Stomach (tissue), 19 donors: ENCODE results near the gene CSN2. TPM values are rescaled to one million over a fixed set of nuclear protein-coding genes. Genes with fewer than 3 reads are reported as not detected.

Experiments used
- DNase-seq, 2 donors: peaks; one replicate each; pipeline versions ENCODE4 v3.0.0 to v3.0.0-alpha.2; 2013 to 2019
- H3K27ac ChIP-seq, 5 donors: fragments of 200-600 bp in 4 of 5; sonication (generic) in 4 of 5; one replicate each; pipeline ENCODE4 v1.5.1; 2013 to 2019; ENCODE audit warnings: mild to moderate bottlenecking in 1 of 5, moderate library complexity in 1 of 5
- H3K27me3 ChIP-seq, 3 donors: fragments of 200-600 bp; sonication (generic); one replicate each; pipeline ENCODE4 v1.5.1; 2017 to 2019; ENCODE audit warnings: mixed run types in 1 of 3
- H3K36me3 ChIP-seq, 4 donors: fragments of 200-600 bp; sonication (generic); 1 replicate in 3 of 4; 2 replicates in 1 of 4; pipeline ENCODE4 v1.5.1; 2016 to 2019
- H3K4me1 ChIP-seq, 4 donors: fragments of 200-600 bp; sonication (generic); one replicate each; pipeline ENCODE4 v1.5.1; 2016 to 2019
- H3K4me3 ChIP-seq, 4 donors: fragments of 200-600 bp; sonication (generic) in 3 of 4; one replicate each; pipeline ENCODE4 v1.5.1; 2016 to 2019; ENCODE audit warnings: mild to moderate bottlenecking in 1 of 4
- H3K9me3 ChIP-seq, 4 donors: fragments of 200-600 bp; sonication (generic); one replicate each; pipeline ENCODE4 v1.5.1; 2016 to 2019
- CTCF ChIP-seq, 7 experiments: fragments of 450-650 bp in 4 of 7; fragments of 200-600 bp in 3 of 7; sonication (generic) in 3 of 7; IDR thresholded peaks; one replicate each; pipeline ENCODE4 v1.5.1; 2016 to 2019; ENCODE audit warnings: antibody characterized with exemption in 7 of 7, control low read depth in 2 of 7, mild to moderate bottlenecking in 1 of 7
- EP300 ChIP-seq: sonication (generic); formaldehyde crosslinking; IDR thresholded peaks from one replicate; pipeline ENCODE4 v1.6.1; 2017; ENCODE audit warnings: antibody characterized with exemption
- POLR2A ChIP-seq, 4 donors: fragments of 450-650 bp; IDR thresholded peaks; one replicate each; pipeline ENCODE4 v1.6.1; 2016; ENCODE audit warnings: antibody characterized with exemption in 4 of 4, control low read depth in 2 of 4, mild to moderate bottlenecking in 1 of 4, moderate library complexity in 1 of 4
- POLR2AphosphoS5 ChIP-seq, 3 donors: sonication (generic); formaldehyde crosslinking; IDR thresholded peaks; one replicate each; pipeline ENCODE4 v1.6.1; 2016; ENCODE audit warnings: antibody characterized with exemption in 3 of 3
- WGBS, 5 donors: extraction: QIAGEN DNeasy Blood & Tissue Kit in 3 of 5; methylation state at CpG; one replicate each; pipeline versions ENCODE4 v1.1.5 to v1.1.7; 2013 to 2018; 5-methylcytosine and 5-hydroxymethylcytosine counted together
- intact Hi-C: fragments of 100-400 bp; cut with DNase I; formaldehyde crosslinking; loops from one replicate; pipeline ENCODE4 v1.15.1; 2023; ENCODE audit warnings: low total_unique reads
- long read RNA-seq, 10 donors: transcript quantifications; one replicate each; lab custom pipeline, GENCODE V29; 2026
- polyA plus RNA-seq, 3 donors: library from polyadenylated mRNA; stranded (reverse); fragments of 200-250 nt; gene quantifications; one replicate each; pipeline ENCODE4 v1.2.3, GENCODE V29; 2013
- total RNA-seq, 5 donors: library from RNA; depleted of rRNA; stranded (reverse); fragments of >200 nt; gene quantifications; one replicate each; pipeline versions ENCODE4 v1.1.0 to v1.2.3, GENCODE V29; 2014 to 2016
- donor health status: healthy with polysubstance abuse.
- donor health status: Bipolar disorder and iron deficiency.
- donor health status: healthy.

The CSN2 gene
- total RNA-seq (not detected), polyA plus RNA-seq (not detected)
- long read RNA-seq, donor 1 = 0 reads
- long read RNA-seq, donor 2 = 0 reads
- long read RNA-seq, donor 3 = 0 reads
- long read RNA-seq, donor 4 = 0 reads
- long read RNA-seq, donor 5 = 0 reads
- long read RNA-seq, donor 6 = 0 reads
- long read RNA-seq, donor 7 = 0 reads
- long read RNA-seq, donor 8 = 0 reads
- long read RNA-seq, donor 9 = 0 reads
- long read RNA-seq, donor 10 = 0 reads

- no peak within 1 kb of the TSS for H3K4me3 ChIP-seq
- H3K4me1 ChIP-seq = no peaks in the 10 kb centered on the region
- 90 to 93% (median 91%) methylated on average over 2 of the region's 2 CpGs for WGBS, 5 donors
- no peak within 1 kb of the TSS for H3K27ac ChIP-seq
- no peaks in the 10 kb centered on the region for H3K36me3 ChIP-seq
- intact Hi-C loops = no loop called here
- DNase-seq = no peak
- H3K9me3 ChIP-seq = no peaks in the 10 kb centered on the region
- H3K27me3 ChIP-seq = no peaks in the 10 kb centered on the region
- TF ChIP-seq POLR2A (IDR thresholded peaks at IDR 0.05) (no peak), POLR2AphosphoS5 (IDR thresholded peaks at IDR 0.05) (no peak), EP300 (no peak), CTCF (IDR thresholded peaks at IDR 0.05) (no peak)
Measured at GRCh38 chr4:69965628-69966027, at the start of gene CSN2. CSN2 (minus strand) TSS chr4:69965728; CDS start chr4:69960995, 4,733 bp downstream.

GRCh38 chr4:70008771-70009170, 43.2 kb upstream of the CSN2 start:
- Histone ChIP-seq H3K27ac (no peak overlapping the region), H3K36me3 (no peaks in the 10 kb centered on the region), H3K4me1 (no peaks in the 10 kb centered on the region), H3K4me3 (no peak overlapping the region), H3K9me3 (peaks cover 0 to 7% (median 0%) of the 10 kb centered on the region in 4 donors), H3K27me3 (no peaks in the 10 kb centered on the region)
- intact Hi-C loops = no loop called here
- DNase-seq = no peak
- TF ChIP-seq POLR2A (IDR thresholded peaks at IDR 0.05) (no peak), POLR2AphosphoS5 (IDR thresholded peaks at IDR 0.05) (no peak), EP300 (no peak), CTCF (IDR thresholded peaks at IDR 0.05) (no peak)
- 50 to 66% (median 55%) methylated on average over 3 of the region's 3 CpGs for WGBS, 5 donors

GRCh38 chr4:70002507-70002906, 37.0 kb upstream of the CSN2 start:
- Histone ChIP-seq H3K4me3 (no peak overlapping the region), H3K27me3 (no peaks in the 10 kb centered on the region), H3K9me3 (no peaks in the 10 kb centered on the region), H3K4me1 (no peaks in the 10 kb centered on the region), H3K36me3 (no peaks in the 10 kb centered on the region), H3K27ac (no peak overlapping the region)
- intact Hi-C loops = no loop called here
- DNase-seq = no peak
- TF ChIP-seq CTCF (IDR thresholded peaks at IDR 0.05) (no peak), POLR2A (IDR thresholded peaks at IDR 0.05) (no peak), EP300 (no peak), POLR2AphosphoS5 (IDR thresholded peaks at IDR 0.05) (no peak)

- TF ChIP-seq POLR2A (IDR thresholded peaks at IDR 0.05) = no peak
- TF ChIP-seq EP300 = no peak
- no peak for TF ChIP-seq POLR2AphosphoS5 (IDR thresholded peaks at IDR 0.05)
- no peak for TF ChIP-seq CTCF (IDR thresholded peaks at IDR 0.05)
- Histone ChIP-seq H3K27me3 (no peaks in the 10 kb centered on the region), H3K9me3 (no peaks in the 10 kb centered on the region), H3K4me3 (no peak overlapping the region), H3K27ac (no peak overlapping the region), H3K36me3 (no peaks in the 10 kb centered on the region), H3K4me1 (no peaks in the 10 kb centered on the region)
- WGBS, 5 donors = 49 to 77% (median 53%) methylated on average over 1 of the region's 1 CpG
- intact Hi-C loops = no loop called here
- no peak for DNase-seq
Measured at GRCh38 chr4:70000711-70001110, 35.2 kb upstream of the CSN2 start.
